ENCODE results near the gene RAET1G.
"Not testable (repeated sequence)": the region's sequence is repeated elsewhere in the genome, so short reads cannot be mapped to it uniquely, and the experiment has no call there.

DNA sequence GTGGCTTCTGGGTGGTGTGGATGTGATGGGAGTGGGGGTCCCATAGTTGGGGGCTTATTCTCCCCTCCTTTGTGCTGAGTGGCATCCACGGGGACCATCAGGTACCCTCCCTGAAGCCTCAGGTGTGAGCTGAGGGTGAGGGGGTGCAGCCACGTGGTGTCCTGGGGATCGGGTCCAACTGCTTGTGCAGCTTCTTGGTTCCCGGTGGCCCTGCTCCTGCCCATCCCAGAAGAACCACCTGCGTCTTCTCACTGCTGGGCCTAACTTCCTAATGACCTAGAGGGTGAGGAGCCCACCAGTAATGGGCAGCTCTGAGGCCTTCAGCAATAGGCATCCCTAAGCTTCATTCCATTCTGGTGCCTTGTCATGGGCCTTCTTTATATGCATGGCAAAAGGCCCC, 20.4 kb upstream of the RAET1G start:
- TF ChIP-seq, protein P1, sequence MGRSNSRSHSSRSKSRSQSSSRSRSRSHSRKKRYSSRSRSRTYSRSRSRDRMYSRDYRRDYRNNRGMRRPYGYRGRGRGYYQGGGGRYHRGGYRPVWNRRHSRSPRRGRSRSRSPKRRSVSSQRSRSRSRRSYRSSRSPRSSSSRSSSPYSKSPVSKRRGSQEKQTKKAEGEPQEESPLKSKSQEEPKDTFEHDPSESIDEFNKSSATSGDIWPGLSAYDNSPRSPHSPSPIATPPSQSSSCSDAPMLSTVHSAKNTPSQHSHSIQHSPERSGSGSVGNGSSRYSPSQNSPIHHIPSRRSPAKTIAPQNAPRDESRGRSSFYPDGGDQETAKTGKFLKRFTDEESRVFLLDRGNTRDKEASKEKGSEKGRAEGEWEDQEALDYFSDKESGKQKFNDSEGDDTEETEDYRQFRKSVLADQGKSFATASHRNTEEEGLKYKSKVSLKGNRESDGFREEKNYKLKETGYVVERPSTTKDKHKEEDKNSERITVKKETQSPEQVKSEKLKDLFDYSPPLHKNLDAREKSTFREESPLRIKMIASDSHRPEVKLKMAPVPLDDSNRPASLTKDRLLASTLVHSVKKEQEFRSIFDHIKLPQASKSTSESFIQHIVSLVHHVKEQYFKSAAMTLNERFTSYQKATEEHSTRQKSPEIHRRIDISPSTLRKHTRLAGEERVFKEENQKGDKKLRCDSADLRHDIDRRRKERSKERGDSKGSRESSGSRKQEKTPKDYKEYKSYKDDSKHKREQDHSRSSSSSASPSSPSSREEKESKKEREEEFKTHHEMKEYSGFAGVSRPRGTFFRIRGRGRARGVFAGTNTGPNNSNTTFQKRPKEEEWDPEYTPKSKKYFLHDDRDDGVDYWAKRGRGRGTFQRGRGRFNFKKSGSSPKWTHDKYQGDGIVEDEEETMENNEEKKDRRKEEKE (IDR thresholded peaks at IDR 0.05) = not testable (repeated sequence)
- TF ChIP-seq HMG20A (CRISPR knock-in tag; IDR thresholded peaks at IDR 0.05; ENCODE audit: borderline replicate concordance); EZH2 (conservative IDR thresholded peaks at IDR 0.05; ENCODE audit: low read depth, low read length); TARDBP (CRISPR knock-in tag; IDR thresholded peaks at IDR 0.05); ADNP (CRISPR knock-in tag; IDR thresholded peaks at IDR 0.05); SMAD3 (CRISPR knock-in tag; IDR thresholded peaks at IDR 0.05); BRD4 (CRISPR knock-in tag; IDR thresholded peaks at IDR 0.05); RXRA (CRISPR knock-in tag; IDR thresholded peaks at IDR 0.05); ATF1 (CRISPR knock-in tag; IDR thresholded peaks at IDR 0.05); SUZ12 (IDR thresholded peaks at IDR 0.05; ENCODE audit: low read depth, low read length): not testable (repeated sequence)
- TF ChIP-seq, protein P2, sequence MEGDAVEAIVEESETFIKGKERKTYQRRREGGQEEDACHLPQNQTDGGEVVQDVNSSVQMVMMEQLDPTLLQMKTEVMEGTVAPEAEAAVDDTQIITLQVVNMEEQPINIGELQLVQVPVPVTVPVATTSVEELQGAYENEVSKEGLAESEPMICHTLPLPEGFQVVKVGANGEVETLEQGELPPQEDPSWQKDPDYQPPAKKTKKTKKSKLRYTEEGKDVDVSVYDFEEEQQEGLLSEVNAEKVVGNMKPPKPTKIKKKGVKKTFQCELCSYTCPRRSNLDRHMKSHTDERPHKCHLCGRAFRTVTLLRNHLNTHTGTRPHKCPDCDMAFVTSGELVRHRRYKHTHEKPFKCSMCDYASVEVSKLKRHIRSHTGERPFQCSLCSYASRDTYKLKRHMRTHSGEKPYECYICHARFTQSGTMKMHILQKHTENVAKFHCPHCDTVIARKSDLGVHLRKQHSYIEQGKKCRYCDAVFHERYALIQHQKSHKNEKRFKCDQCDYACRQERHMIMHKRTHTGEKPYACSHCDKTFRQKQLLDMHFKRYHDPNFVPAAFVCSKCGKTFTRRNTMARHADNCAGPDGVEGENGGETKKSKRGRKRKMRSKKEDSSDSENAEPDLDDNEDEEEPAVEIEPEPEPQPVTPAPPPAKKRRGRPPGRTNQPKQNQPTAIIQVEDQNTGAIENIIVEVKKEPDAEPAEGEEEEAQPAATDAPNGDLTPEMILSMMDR (CRISPR knock-in tag; IDR thresholded peaks at IDR 0.05) = not testable (repeated sequence)
- TF ChIP-seq, protein P3, sequence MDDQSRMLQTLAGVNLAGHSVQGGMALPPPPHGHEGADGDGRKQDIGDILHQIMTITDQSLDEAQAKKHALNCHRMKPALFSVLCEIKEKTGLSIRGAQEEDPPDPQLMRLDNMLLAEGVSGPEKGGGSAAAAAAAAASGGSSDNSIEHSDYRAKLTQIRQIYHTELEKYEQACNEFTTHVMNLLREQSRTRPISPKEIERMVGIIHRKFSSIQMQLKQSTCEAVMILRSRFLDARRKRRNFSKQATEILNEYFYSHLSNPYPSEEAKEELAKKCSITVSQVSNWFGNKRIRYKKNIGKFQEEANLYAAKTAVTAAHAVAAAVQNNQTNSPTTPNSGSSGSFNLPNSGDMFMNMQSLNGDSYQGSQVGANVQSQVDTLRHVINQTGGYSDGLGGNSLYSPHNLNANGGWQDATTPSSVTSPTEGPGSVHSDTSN (CRISPR knock-in tag; IDR thresholded peaks at IDR 0.05; ENCODE audit: borderline replicate concordance) = not testable (repeated sequence)
- TF ChIP-seq, protein P4, sequence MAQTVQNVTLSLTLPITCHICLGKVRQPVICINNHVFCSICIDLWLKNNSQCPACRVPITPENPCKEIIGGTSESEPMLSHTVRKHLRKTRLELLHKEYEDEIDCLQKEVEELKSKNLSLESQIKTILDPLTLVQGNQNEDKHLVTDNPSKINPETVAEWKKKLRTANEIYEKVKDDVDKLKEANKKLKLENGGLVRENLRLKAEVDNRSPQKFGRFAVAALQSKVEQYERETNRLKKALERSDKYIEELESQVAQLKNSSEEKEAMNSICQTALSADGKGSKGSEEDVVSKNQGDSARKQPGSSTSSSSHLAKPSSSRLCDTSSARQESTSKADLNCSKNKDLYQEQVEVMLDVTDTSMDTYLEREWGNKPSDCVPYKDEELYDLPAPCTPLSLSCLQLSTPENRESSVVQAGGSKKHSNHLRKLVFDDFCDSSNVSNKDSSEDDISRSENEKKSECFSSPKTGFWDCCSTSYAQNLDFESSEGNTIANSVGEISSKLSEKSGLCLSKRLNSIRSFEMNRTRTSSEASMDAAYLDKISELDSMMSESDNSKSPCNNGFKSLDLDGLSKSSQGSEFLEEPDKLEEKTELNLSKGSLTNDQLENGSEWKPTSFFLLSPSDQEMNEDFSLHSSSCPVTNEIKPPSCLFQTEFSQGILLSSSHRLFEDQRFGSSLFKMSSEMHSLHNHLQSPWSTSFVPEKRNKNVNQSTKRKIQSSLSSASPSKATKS (CRISPR knock-in tag; IDR thresholded peaks at IDR 0.05) = not testable (repeated sequence)
- TF ChIP-seq, protein P5, sequence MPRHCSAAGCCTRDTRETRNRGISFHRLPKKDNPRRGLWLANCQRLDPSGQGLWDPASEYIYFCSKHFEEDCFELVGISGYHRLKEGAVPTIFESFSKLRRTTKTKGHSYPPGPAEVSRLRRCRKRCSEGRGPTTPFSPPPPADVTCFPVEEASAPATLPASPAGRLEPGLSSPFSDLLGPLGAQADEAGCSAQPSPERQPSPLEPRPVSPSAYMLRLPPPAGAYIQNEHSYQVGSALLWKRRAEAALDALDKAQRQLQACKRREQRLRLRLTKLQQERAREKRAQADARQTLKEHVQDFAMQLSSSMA (CRISPR knock-in tag; IDR thresholded peaks at IDR 0.05) = not testable (repeated sequence)
